IMR-90 (cell line): ENCODE results near the gene TEX22. TPM values are rescaled to one million over a fixed set of nuclear protein-coding genes. Genes with fewer than 3 reads are reported as not detected.

Source experiments
- ATAC-seq: fragments of 200-7000 bp; cut with Tn5 transposase; 2 replicates; pipeline ENCODE4 v1.9.1; 2020; ENCODE audit warnings: low read depth, mild to moderate bottlenecking, moderate library complexity
- BruUV-seq: library from RNA; stranded (reverse); fragments of 400-500 nt; replicated peaks from 2 replicates; lab custom pipeline; 2021; lab: Mats Ljungman, UMichigan
- CTCF ChIA-PET: fragments of 300-600 bp; formaldehyde crosslinking; extraction: SDS; loops from one replicate; lab custom pipeline; 2021; ENCODE audit warnings: antibody characterized with exemption; lab: Yijun Ruan, JAX
- POLR2A ChIA-PET: fragments of 300-600 bp; sonication (Branson Sonifier 250); formaldehyde crosslinking; loops from one replicate; lab custom pipeline; 2022; ENCODE audit warnings: antibody characterized with exemption; ENCODE audit not compliant: unreplicated experiment; lab: Charles Lee
- DNase-seq: peaks from one replicate; pipeline ENCODE4 v3.0.0; 2013
- H2AFZ ChIP-seq: replicated peaks from 2 replicates; pipeline ENCODE3; 2013; ENCODE audit warnings: low read length, mild to moderate bottlenecking; ENCODE audit not compliant: poor library complexity
- H2AK5ac ChIP-seq: 2 replicates; pipeline ENCODE4 v1.6.1; 2013; ENCODE audit warnings: low read depth, low read length, inconsistent platforms
- H2AK9ac ChIP-seq: replicated peaks from 2 replicates; pipeline ENCODE3; 2013; ENCODE audit warnings: mild to moderate bottlenecking, low read depth, low read length, moderate library complexity; ENCODE audit not compliant: poor library complexity
- H2BK120ac ChIP-seq: 2 replicates; pipeline ENCODE4 v1.6.1; 2013; ENCODE audit warnings: low read depth, low read length, inconsistent platforms
- H2BK15ac ChIP-seq: 3 replicates; pipeline ENCODE4 v1.6.1; 2013; ENCODE audit warnings: low read depth, low read length, inconsistent platforms
- H2BK20ac ChIP-seq: 2 replicates; pipeline ENCODE4 v1.6.1; 2013; ENCODE audit warnings: low read depth, mild to moderate bottlenecking, inconsistent platforms, low read length, moderate library complexity
- H2BK5ac ChIP-seq: 2 replicates; pipeline ENCODE4 v1.6.1; 2013; ENCODE audit warnings: mild to moderate bottlenecking, low read depth, low read length, inconsistent platforms; ENCODE audit not compliant: poor library complexity, severe bottlenecking
- H3K14ac ChIP-seq: replicated peaks from 2 replicates; pipeline ENCODE4 v1.6.1; 2013; ENCODE audit warnings: low read depth, low read length, inconsistent platforms
- H3K18ac ChIP-seq: 2 replicates; pipeline ENCODE4 v1.6.1; 2013; ENCODE audit warnings: low read depth, low read length, control low read depth
- H3K23ac ChIP-seq: 2 replicates; pipeline ENCODE4 v1.6.1; 2013; ENCODE audit warnings: low read depth, low read length, inconsistent platforms
- H3K27ac ChIP-seq: 2 replicates; pipeline ENCODE4 v1.5.1; 2013; ENCODE audit warnings: mild to moderate bottlenecking, control low read depth, low read length; ENCODE audit not compliant: insufficient read depth
- H3K27me3 ChIP-seq: 2 replicates; pipeline ENCODE4 v1.6.1; 2013; ENCODE audit warnings: low read length; ENCODE audit not compliant: control insufficient read depth, insufficient read depth
- H3K36me3 ChIP-seq: 2 replicates; pipeline ENCODE4 v1.6.1; 2013; ENCODE audit warnings: low read length, mixed read lengths; ENCODE audit not compliant: control insufficient read depth, insufficient read depth
- H3K4ac ChIP-seq: 2 replicates; pipeline ENCODE4 v1.6.1; 2013; ENCODE audit warnings: low read depth, low read length, inconsistent platforms
- H3K4me1 ChIP-seq: 2 replicates; pipeline ENCODE4 v1.6.1; 2013; ENCODE audit warnings: low read length, mixed read lengths; ENCODE audit not compliant: control insufficient read depth, insufficient read depth
- H3K4me2 ChIP-seq: 2 replicates; pipeline ENCODE4 v1.6.1; 2013; ENCODE audit warnings: low read depth, mild to moderate bottlenecking, control low read depth, low read length, moderate library complexity
- H3K4me3 ChIP-seq: 2 replicates; pipeline ENCODE4 v1.5.1; 2013; ENCODE audit warnings: low read depth, mild to moderate bottlenecking, control low read depth, low read length, moderate library complexity; ENCODE audit not compliant: insufficient read depth
- H3K56ac ChIP-seq: 2 replicates; pipeline ENCODE4 v1.6.1; 2013; ENCODE audit warnings: low read length, inconsistent platforms; ENCODE audit not compliant: insufficient read depth; ENCODE audit errors: extremely low read depth
- H3K79me1 ChIP-seq, 2 experiments: 2 replicates each; pipeline ENCODE4 v1.6.1; 2013; ENCODE audit warnings: low read length in 2 of 2, inconsistent platforms in 1 of 2, low read depth in 1 of 2
- H3K9ac ChIP-seq: 2 replicates; pipeline ENCODE4 v1.6.1; 2013; ENCODE audit warnings: low read depth, low read length, control low read depth
- H3K9me1 ChIP-seq: 2 replicates; pipeline ENCODE4 v1.6.1; 2013; ENCODE audit warnings: low read length, inconsistent platforms; ENCODE audit not compliant: insufficient read depth
- H3K9me3 ChIP-seq: 2 replicates; pipeline ENCODE4 v1.6.1; 2013; ENCODE audit warnings: low read length; ENCODE audit not compliant: control insufficient read depth, insufficient read depth
- H4K20me1 ChIP-seq: 2 replicates; pipeline ENCODE4 v1.6.1; 2013; ENCODE audit warnings: low read length, inconsistent platforms; ENCODE audit not compliant: insufficient read depth
- H4K5ac ChIP-seq: 2 replicates; pipeline ENCODE4 v1.6.1; 2013; ENCODE audit warnings: mild to moderate bottlenecking, low read depth, low read length, control low read depth
- H4K8ac ChIP-seq, 2 experiments: 2 replicates each; pipeline ENCODE4 v1.6.1; 2013; ENCODE audit warnings: low read depth in 2 of 2, low read length in 2 of 2, control low read depth in 1 of 2, inconsistent platforms in 1 of 2
- H4K91ac ChIP-seq: 2 replicates; pipeline ENCODE4 v1.6.1; 2013; ENCODE audit warnings: low read depth, low read length, inconsistent platforms; ENCODE audit not compliant: insufficient read depth
- BHLHE40 ChIP-seq: fragments of 150-350 bp; IDR thresholded peaks from 2 replicates; pipeline ENCODE4 v1.6.1; 2016; ENCODE audit warnings: mild to moderate bottlenecking, low read depth, low read length
- CEBPB ChIP-seq: IDR thresholded peaks from 2 replicates; pipeline ENCODE4 v1.6.1; 2012; ENCODE audit warnings: low read depth, low read length, improper control_type of control experiment
- CHD1 ChIP-seq: IDR thresholded peaks from 2 replicates; pipeline ENCODE4 v1.6.1; 2012; ENCODE audit warnings: low read depth, low read length, improper control_type of control experiment
- FOS ChIP-seq: fragments of 150-350 bp; IDR thresholded peaks from 2 replicates; pipeline ENCODE4 v1.6.1; 2016; ENCODE audit warnings: low read depth, low read length
- MAFK ChIP-seq: IDR thresholded peaks from 2 replicates; pipeline ENCODE4 v1.6.1; 2012; ENCODE audit warnings: low read depth, low read length, improper control_type of control experiment
- MAZ ChIP-seq: IDR thresholded peaks from 2 replicates; pipeline ENCODE4 v1.6.1; 2012; ENCODE audit warnings: low read depth, mild to moderate bottlenecking, low read length, improper control_type of control experiment, moderate library complexity, borderline replicate concordance
- MXI1 ChIP-seq: IDR thresholded peaks from 2 replicates; pipeline ENCODE4 v1.6.1; 2012; ENCODE audit warnings: low read depth, mild to moderate bottlenecking, low read length, moderate library complexity, borderline replicate concordance
- NFE2L2 ChIP-seq: fragments of 150-350 bp; IDR thresholded peaks from 2 replicates; pipeline ENCODE4 v1.6.1; 2016; ENCODE audit warnings: low read depth, mild to moderate bottlenecking, low read length
- POLR2A ChIP-seq: IDR thresholded peaks from 2 replicates; pipeline ENCODE4 v1.6.1; 2012; ENCODE audit warnings: mild to moderate bottlenecking, low read depth, low read length
- RCOR1 ChIP-seq: IDR thresholded peaks from 2 replicates; pipeline ENCODE4 v1.6.1; 2012; ENCODE audit warnings: mild to moderate bottlenecking, low read length, improper control_type of control experiment; ENCODE audit not compliant: insufficient replicate concordance
- SMC3 ChIP-seq: fragments of 150-350 bp; IDR thresholded peaks from 2 replicates; pipeline ENCODE4 v1.6.1; 2016; ENCODE audit warnings: low read depth, mild to moderate bottlenecking, antibody characterized with exemption, low read length, moderate library complexity
- WGBS, 2 experiments: methylation state at CpG; one replicate each; pipeline versions ENCODE4 v1.1.5 to v1.1.7; 2013; ENCODE audit warnings: missing lambda C conversion rate in 2 of 2; ENCODE audit not compliant: insufficient read length in 1 of 2; ENCODE audit errors: extremely low coverage in 2 of 2; 5-methylcytosine and 5-hydroxymethylcytosine counted together
- dilution Hi-C: fragments of 300-500 bp; cut with HindIII; formaldehyde crosslinking; loops from one replicate; pipeline ENCODE4 v1.14.3; 2018; ENCODE audit warnings: low sequenced_read_pairs; ENCODE audit not compliant: unreplicated experiment
- in situ Hi-C: fragments of 300-500 bp; cut with MboI; formaldehyde crosslinking; loops from 3 replicates; pipeline ENCODE4 v1.14.3; 2019; ENCODE audit warnings: low sequenced_read_pairs, inconsistent platforms, mixed read lengths
- intact Hi-C: fragments of 100-400 bp; cut with micrococcal nuclease; formaldehyde crosslinking; loops from 2 replicates; pipeline ENCODE4 v1.10.0; 2022
- polyA plus RNA-seq, 3 experiments: library from polyadenylated mRNA; depleted of rRNA; stranded (reverse); fragments of >200 nt; gene quantifications; 2 replicates each; pipeline ENCODE4 v1.2.3, GENCODE V29; 2012; ENCODE audit warnings: low replicate concordance in 1 of 3
- total RNA-seq: library from RNA; depleted of rRNA; stranded (reverse); fragments of >200 nt; gene quantifications from 2 replicates; pipeline ENCODE4 v1.2.3, GENCODE V29; 2012
- TF ChIP-seq, protein P1 (sequence below): fragments of 150-350 bp; IDR thresholded peaks from 2 replicates; pipeline ENCODE4 v1.6.1; 2017; ENCODE audit warnings: mild to moderate bottlenecking, antibody characterized with exemption, low read length, low read depth
- TF ChIP-seq, protein P2 (sequence below): conservative IDR thresholded peaks from 2 replicates; pipeline ENCODE4 v1.5.1; 2012; ENCODE audit warnings: mild to moderate bottlenecking, low read depth, low read length, improper control_type of control experiment
- TF ChIP-seq, protein P3 (sequence below): fragments of 150-350 bp; IDR thresholded peaks from 2 replicates; pipeline ENCODE4 v1.6.1; 2016; ENCODE audit warnings: low read depth, mild to moderate bottlenecking, low read length, moderate library complexity, borderline replicate concordance

TEX22 gene
- total and polyA plus RNA-seq, 2 of the 4 experiments (the other 2 are of a cell fraction): 0.10 to 0.18 TPM

DNA sequence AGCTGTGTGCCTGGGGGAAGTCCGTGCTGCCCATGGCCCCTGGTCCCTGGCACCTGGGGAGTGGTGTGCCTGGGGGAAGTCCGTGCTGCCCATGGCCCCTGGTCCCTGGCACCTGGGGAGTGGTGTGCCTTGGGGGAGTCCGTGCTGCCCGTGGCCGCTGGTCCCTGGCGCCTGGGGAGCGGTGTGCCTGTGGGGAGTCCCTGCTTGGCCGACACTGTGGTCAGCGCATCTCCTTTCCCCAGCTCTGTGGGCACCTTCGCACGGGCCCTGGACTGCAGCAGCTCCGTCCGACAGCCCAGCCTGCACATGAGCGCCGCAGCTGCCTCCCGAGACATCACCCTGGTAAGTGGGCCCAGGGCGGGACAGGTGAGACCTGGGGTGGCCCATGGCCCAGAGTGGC, 61.8 kb downstream of the TEX22 start:
- peaks cover 66% of the 10 kb centered on the region for H3K36me3 ChIP-seq
- H2BK5ac ChIP-seq: no peak overlapping the region
- H3K9ac ChIP-seq: no peak overlapping the region
- no peaks in the 10 kb centered on the region for H3K9me3 ChIP-seq
- H2BK15ac ChIP-seq: no peak overlapping the region
- no peak overlapping the region for H3K56ac ChIP-seq
- in situ Hi-C loops (no loop called here), dilution Hi-C loops (no loop called here), intact Hi-C loops (no loop called here)
- H2AK5ac ChIP-seq: no peak overlapping the region
- no peak overlapping the region for H3K23ac ChIP-seq
- H4K91ac ChIP-seq: no peak overlapping the region
- no peaks in the 10 kb centered on the region for H3K9me1 ChIP-seq
- H3K4me1 ChIP-seq: no peaks in the 10 kb centered on the region
- DNase-seq: no peak
- TF ChIP-seq MAZ: no peak
- TF ChIP-seq CEBPB: no peak
- TF ChIP-seq MXI1: no peak
- no peak for TF ChIP-seq SMC3
- TF ChIP-seq MAFK: no peak
- TF ChIP-seq NFE2L2: no peak
- TF ChIP-seq, protein P1, sequence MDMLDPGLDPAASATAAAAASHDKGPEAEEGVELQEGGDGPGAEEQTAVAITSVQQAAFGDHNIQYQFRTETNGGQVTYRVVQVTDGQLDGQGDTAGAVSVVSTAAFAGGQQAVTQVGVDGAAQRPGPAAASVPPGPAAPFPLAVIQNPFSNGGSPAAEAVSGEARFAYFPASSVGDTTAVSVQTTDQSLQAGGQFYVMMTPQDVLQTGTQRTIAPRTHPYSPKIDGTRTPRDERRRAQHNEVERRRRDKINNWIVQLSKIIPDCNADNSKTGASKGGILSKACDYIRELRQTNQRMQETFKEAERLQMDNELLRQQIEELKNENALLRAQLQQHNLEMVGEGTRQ: no peak
- no peak for TF ChIP-seq RCOR1
- TF ChIP-seq BHLHE40: no peak
- no peak for TF ChIP-seq FOS
- TF ChIP-seq POLR2A: no peak
- TF ChIP-seq, protein P2, sequence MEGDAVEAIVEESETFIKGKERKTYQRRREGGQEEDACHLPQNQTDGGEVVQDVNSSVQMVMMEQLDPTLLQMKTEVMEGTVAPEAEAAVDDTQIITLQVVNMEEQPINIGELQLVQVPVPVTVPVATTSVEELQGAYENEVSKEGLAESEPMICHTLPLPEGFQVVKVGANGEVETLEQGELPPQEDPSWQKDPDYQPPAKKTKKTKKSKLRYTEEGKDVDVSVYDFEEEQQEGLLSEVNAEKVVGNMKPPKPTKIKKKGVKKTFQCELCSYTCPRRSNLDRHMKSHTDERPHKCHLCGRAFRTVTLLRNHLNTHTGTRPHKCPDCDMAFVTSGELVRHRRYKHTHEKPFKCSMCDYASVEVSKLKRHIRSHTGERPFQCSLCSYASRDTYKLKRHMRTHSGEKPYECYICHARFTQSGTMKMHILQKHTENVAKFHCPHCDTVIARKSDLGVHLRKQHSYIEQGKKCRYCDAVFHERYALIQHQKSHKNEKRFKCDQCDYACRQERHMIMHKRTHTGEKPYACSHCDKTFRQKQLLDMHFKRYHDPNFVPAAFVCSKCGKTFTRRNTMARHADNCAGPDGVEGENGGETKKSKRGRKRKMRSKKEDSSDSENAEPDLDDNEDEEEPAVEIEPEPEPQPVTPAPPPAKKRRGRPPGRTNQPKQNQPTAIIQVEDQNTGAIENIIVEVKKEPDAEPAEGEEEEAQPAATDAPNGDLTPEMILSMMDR: no peak
- TF ChIP-seq, protein P3, sequence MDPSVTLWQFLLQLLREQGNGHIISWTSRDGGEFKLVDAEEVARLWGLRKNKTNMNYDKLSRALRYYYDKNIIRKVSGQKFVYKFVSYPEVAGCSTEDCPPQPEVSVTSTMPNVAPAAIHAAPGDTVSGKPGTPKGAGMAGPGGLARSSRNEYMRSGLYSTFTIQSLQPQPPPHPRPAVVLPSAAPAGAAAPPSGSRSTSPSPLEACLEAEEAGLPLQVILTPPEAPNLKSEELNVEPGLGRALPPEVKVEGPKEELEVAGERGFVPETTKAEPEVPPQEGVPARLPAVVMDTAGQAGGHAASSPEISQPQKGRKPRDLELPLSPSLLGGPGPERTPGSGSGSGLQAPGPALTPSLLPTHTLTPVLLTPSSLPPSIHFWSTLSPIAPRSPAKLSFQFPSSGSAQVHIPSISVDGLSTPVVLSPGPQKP: no peak
- no peak for TF ChIP-seq CHD1
- no peak overlapping the region for H3K4me2 ChIP-seq
- no peak overlapping the region for H2BK120ac ChIP-seq
- H3K4ac ChIP-seq: no peak overlapping the region
- no peak overlapping the region for H2BK20ac ChIP-seq
- WGBS, 2 experiments: 96% methylated on average over 11 of the region's 17 CpGs; no CpG with 5 or more reads in 1 of the 2 experiments
- 0 out of 4 replicates have a peak, but pooled peaks cover 0 to 5% of the 10 kb centered on the region in 2 experiments for H3K79me1 ChIP-seq
- no peak overlapping the region for H2AFZ ChIP-seq
- H4K20me1 ChIP-seq: no peaks in the 10 kb centered on the region; the same call in 1 of the 2 replicates
- ATAC-seq: no peak
- no peaks in the 10 kb centered on the region for H3K27me3 ChIP-seq
- no TSS peak for BruUV-seq
- no peak overlapping the region for H3K27ac ChIP-seq
- no peak overlapping the region for H2AK9ac ChIP-seq
- ChIA-PET CTCF (no interaction called here), POLR2A (no interaction called here)
- H4K8ac ChIP-seq: no peak overlapping the region
- H3K14ac ChIP-seq: no peak overlapping the region
- H3K4me3 ChIP-seq: no peak overlapping the region
- no peak overlapping the region for H3K18ac ChIP-seq
- H4K5ac ChIP-seq: no peak overlapping the region
